HG02798 (cell line): ENCODE results near the gene CLIP4.

Experiments
- ATAC-seq: cut with Tn5 transposase; IDR thresholded peaks from one replicate; pipeline ENCODE4 v1.9.1; 2021; ENCODE audit warnings: mild to moderate bottlenecking; ENCODE audit not compliant: unreplicated experiment, poor library complexity

The CLIP4 gene

DNA sequence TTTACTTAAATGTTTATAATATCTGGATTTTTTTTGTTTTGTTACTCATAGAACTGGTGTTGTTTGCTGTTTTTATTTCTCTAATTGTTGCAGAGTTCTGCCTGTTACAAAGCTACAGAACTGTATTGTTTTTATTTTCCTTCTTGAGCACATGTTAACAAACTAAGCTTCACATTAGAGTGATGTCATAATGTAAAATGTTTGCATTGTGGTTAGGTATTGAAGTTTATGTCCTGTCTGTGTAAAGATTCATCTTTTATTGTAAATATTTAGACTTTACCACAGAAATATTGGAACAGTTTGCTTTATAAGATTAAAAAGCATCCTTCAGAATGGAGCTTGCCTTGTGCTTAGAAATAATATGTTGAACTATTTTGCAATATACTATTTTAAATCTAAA is 67.7 kb downstream of the CLIP4 start:
- ATAC-seq = no peak

- ATAC-seq = no peak
Observed at GRCh38 chr2:29184531-29184930, 69.3 kb downstream of the CLIP4 start.

DNA sequence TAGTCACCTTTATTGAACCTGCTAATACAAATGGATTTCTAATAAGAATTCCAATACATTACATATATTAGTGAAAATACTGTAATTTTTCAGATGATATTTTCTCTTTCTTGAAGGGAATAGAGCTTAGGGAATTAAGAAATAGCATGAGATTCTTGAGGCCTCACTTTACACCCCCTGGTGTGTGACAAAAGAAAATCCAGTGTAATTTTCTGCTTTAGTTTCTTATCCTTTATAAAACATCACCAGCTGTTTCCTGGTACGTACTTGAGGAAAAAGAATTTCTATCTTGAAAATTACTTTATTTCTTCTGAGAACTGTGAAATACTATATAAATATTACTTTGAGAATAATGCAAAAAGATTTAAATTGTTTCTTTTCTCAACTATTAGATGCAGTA is 71.6 kb downstream of the CLIP4 start:
- no peak for ATAC-seq

DNA sequence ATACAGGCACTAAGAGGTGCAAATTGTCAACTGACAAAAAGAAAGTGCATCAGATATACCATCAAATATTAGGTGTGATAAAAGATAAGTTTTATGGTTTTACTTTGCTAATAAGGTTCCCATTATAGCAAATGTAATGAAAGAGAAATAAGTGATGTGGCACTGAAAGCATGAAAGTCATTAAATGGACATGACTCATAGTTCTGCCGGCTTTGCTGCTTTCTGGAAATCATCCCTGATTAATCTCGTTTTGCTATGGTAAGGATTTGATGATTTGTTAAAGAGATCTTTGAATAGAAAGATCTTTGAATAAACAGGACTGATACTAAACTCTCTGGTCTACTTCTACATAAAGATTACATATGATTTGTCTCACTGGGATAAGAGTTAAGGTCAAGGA is 72.7 kb downstream of the CLIP4 start:
- no peak for ATAC-seq

GRCh38 chr2:29189052-29189451 is 73.8 kb downstream of the CLIP4 start:
- peak; percentile 64 for ATAC-seq

- no peak for ATAC-seq
Observed at GRCh38 chr2:29191817-29192216, 76.6 kb downstream of the CLIP4 start.

DNA sequence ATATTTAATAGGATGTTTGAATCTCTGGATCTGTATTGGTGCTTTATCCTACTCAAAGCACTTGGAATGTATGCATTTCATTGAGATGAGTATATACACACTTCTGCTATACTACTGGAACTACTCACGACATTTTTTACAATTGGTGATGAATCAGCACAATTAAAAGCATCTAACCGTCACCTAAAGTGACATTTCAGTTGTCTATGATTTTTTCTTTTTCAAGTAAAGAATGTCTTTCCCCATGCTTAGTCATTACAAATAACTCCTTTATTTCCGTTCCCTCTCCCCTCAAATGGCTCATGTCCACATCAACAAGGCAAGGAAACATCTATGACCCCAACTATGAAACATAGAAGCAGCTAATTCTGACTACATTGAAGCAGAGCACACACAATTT is 77.3 kb downstream of the CLIP4 start:
- no peak for ATAC-seq

DNA sequence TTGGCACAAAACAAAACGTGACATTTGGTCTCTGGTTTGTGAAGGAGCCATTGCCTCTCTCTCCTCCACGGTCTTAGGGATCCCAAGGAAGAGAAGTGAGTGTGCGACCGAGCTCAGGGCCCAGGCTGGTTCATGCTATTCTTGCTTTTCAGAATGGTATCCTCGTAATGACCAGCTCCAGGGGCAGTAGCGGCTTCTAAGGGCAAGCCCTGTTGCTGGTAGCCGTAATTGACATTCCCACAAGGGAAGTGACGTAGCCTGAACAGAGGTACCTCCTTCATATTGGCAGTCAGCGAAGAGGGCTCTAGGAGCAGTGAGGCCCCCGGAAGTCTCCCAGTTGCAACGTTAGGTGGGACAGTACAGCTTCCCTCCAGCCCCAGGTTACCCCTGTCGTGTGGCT is 77.9 kb downstream of the CLIP4 start:
- ATAC-seq = no peak

- no peak for ATAC-seq
Observed at GRCh38 chr2:29193681-29194080, 78.5 kb downstream of the CLIP4 start.

GRCh38 chr2:29195796-29196195 is 80.6 kb downstream of the CLIP4 start:
- no peak for ATAC-seq

GRCh38 chr2:29196792-29197788 is 81.9 kb downstream of the CLIP4 start:
- ATAC-seq = peak; percentile 68

DNA sequence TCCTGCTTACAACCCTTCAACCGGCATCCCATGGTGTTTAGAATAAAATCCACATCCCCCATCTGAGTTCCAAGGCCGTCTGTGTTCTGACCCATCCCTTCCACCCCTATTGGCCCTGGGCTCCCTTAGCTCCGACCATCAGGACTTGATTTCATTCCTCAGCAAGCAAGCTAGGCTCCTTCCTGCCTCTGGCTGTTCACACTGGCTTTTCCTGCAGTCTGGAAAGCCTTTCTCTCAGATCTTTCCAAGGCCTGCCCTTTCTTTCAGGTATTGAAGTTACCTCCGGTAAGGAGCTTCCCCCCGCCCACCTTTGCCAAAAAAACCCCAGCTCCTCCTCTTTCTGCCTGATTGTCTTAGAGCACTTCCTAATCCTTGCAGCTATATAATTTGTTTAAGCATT is 86.8 kb downstream of the CLIP4 start:
- no peak for ATAC-seq

DNA sequence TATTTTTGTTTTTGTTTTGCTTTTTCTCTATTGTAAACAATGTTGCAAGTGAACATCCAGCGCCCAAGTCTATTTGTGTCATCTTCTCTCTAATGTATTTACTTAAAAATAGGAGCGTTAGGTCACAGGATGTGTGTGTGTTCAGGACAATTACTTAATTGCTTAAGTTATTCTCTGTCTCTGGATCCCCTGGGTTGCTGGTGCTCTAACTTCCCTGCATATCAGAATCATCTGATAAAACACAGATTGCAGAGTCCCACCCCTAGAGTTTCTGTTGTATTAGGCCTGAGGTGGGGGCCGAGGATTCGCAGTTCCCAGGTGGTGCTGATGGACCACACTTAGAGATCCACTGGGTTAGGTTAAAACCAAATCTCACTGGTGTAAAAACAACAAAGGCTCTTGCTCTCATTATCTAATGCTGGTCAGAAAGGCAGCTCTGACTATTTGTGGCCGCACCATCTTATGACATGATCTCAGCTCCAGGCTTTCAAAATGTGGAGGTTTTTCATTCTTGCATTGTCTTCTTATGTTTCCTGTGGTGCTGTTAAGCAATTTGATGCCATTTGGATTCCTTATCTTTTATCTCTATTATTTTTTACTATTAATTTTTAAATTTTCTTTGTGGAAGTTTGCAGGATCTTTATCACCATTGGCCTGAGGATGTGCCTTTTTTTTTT is 87.7 kb downstream of the CLIP4 start:
- ATAC-seq = no peak

DNA sequence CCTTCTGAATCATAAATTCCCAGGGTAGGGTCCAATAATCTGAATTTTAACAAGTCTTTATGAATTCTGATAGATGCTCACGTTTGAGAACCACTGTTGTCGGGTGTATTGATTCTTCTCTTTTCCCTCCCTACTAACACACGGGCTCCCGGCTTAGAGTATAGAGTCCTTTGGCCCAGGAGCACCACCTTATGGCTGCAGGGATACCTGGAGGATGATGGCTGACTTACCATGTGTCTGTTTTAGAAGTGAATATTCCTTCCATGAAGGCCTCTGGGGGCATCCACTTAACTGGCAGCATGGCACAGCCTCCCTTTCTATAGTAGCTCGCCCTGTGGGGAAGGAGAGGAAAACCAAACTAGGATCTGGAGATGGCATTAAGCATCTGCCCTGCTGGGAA is 91.7 kb downstream of the CLIP4 start:
- no peak for ATAC-seq

GRCh38 chr2:29207352-29208148 is 92.3 kb downstream of the CLIP4 start:
- no peak for ATAC-seq

DNA sequence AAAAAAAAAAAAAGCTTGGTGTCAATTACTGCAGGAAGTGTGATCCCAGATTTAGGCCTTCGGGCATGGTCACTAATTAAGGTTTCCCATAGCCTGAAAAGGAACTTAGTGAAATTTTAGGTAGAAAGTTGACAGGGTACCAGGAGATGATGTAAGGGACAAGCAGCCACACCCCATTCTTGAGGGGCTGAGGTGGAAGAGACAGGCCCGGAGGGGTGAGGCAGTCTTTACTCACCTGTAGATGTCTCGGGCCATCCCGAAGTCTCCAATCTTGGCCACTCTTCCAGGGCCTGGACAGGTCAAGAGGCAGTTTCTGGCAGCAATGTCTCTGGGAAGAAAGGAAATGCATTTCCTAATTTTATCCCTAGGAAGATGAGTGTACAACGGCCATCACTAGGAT is 94.3 kb downstream of the CLIP4 start:
- ATAC-seq = no peak

- no peak for ATAC-seq
Observed at GRCh38 chr2:29212009-29212408, 96.8 kb downstream of the CLIP4 start.

DNA sequence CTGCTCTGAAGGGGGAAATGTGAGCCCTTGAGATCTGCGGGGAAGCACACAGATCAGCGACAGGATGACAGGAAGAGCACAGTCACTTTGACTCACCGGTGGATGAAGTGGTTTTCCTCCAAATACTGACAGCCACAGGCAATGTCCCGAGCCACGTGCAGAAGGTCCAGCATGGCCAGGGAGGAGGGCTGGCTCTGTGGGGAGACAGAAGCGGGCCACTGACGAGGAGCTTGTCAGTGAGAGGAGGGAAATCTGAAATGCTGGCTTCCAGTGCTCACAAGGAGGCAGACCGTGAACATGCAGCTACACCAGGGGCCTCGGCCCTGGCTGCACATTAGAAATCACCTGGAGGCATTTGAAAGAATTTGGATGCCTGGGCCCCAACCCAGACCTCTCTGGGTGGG is 98.7 kb downstream of the CLIP4 start:
- ATAC-seq = no peak

GRCh38 chr2:29215073-29215472 is 99.9 kb downstream of the CLIP4 start:
- no peak for ATAC-seq

GRCh38 chr2:29215739-29216608 is 100.8 kb downstream of the CLIP4 start:
- ATAC-seq = no peak
